Activated CD8-positive, alpha-beta memory T cell treated with anti-CD3 and anti-CD28 coated beads, Interleukin-2, amount 50 U/mL, for 24 hours (primary cell): ENCODE data around the gene XG.
"Not testable (repeated sequence)": the region's sequence is repeated elsewhere in the genome, so short reads cannot be mapped to it uniquely, and the experiment has no call there.

ENCODE experiments used
- DNase-seq: peaks from one replicate; pipeline ENCODE4 v3.0.0-alpha.2; 2020; ENCODE audit errors: extremely low read depth

Gene XG

GRCh38 chrX:2733286-2733685 is 18.6 kb upstream of the XG start:
- DNase-seq, result no peak

- DNase-seq, result no peak
These were observed 16.6 kb upstream of the XG start for GRCh38 chrX:2735270-2735669.

- DNase-seq, result no peak
These were observed 11.2 kb upstream of the XG start for GRCh38 chrX:2740672-2741071.

GRCh38 chrX:2741386-2741785 is 10.5 kb upstream of the XG start:
- DNase-seq, result no peak

GRCh38 chrX:2746250-2746649 is 5.6 kb upstream of the XG start:
- DNase-seq, result not testable (repeated sequence)

- no peak for DNase-seq
These were observed 3.5 kb upstream of the XG start for GRCh38 chrX:2748171-2748814.

GRCh38 chrX:2748815-2749188 is 3.0 kb upstream of the XG start:
- DNase-seq, result no peak

- DNase-seq, result no peak
These were observed 549 bp upstream of the XG start for GRCh38 chrX:2751291-2751690.

GRCh38 chrX:2752441-2752840 is 601 bp downstream of the XG start:
- not testable (repeated sequence) for DNase-seq

GRCh38 chrX:2755163-2755715 is 3.4 kb downstream of the XG start:
- not testable (repeated sequence) for DNase-seq

GRCh38 chrX:2756548-2756947 is 4.7 kb downstream of the XG start:
- DNase-seq, result no peak

GRCh38 chrX:2761246-2761645 is 9.4 kb downstream of the XG start:
- DNase-seq, result no peak

- not testable (repeated sequence) for DNase-seq
These were observed 10.8 kb downstream of the XG start for GRCh38 chrX:2762671-2763070.

GRCh38 chrX:2764766-2765548 is 13.1 kb downstream of the XG start:
- not testable (repeated sequence) for DNase-seq

- DNase-seq, result no peak
These were observed 13.7 kb downstream of the XG start for GRCh38 chrX:2765549-2765830.

GRCh38 chrX:2766906-2767305 is 15.1 kb downstream of the XG start:
- no peak for DNase-seq

GRCh38 chrX:2767631-2768455 is 16.0 kb downstream of the XG start:
- DNase-seq, result no peak

- no peak for DNase-seq
These were observed 17.8 kb downstream of the XG start for GRCh38 chrX:2769615-2770014.

- not testable (repeated sequence) for DNase-seq
These were observed 21.6 kb downstream of the XG start for GRCh38 chrX:2773166-2774055.

- DNase-seq, result no peak
These were observed 22.2 kb downstream of the XG start for GRCh38 chrX:2774057-2774456.

- no peak for DNase-seq
These were observed 22.9 kb downstream of the XG start for GRCh38 chrX:2774776-2775175.
